SK-N-SH (cell line): ENCODE results near the gene HBZ.

Source experiments
- CTCF ChIP-seq: fragments of 200-600 bp; sonication (generic); IDR thresholded peaks from 2 replicates; pipeline ENCODE4 v1.6.1; 2017; ENCODE audit warnings: antibody characterized with exemption, mild to moderate bottlenecking, moderate library complexity
- EZH2phosphoT487 ChIP-seq: fragments of 200-600 bp; sonication (generic); IDR thresholded peaks from 2 replicates; pipeline ENCODE4 v1.6.1; 2017; ENCODE audit warnings: low read depth, mixed run types, mild to moderate bottlenecking, antibody characterized with exemption, moderate library complexity, borderline replicate concordance
- FOXJ3 ChIP-seq: sonication (generic); formaldehyde crosslinking; IDR thresholded peaks from 2 replicates; pipeline ENCODE4 v1.5.1; 2020; ENCODE audit warnings: mild to moderate bottlenecking, missing genetic modification reagents
- JUND ChIP-seq: IDR thresholded peaks from 2 replicates; pipeline ENCODE4 v1.4.0; 2012
- MAX ChIP-seq: IDR thresholded peaks from 2 replicates; pipeline ENCODE4 v1.4.0; 2012; ENCODE audit warnings: low read depth
- POLR2AphosphoS5 ChIP-seq: IDR thresholded peaks from 2 replicates; pipeline ENCODE4 v1.6.1; 2012; ENCODE audit warnings: low read depth, low read length
- RAD21 ChIP-seq: IDR thresholded peaks from 2 replicates; pipeline ENCODE4 v1.6.1; 2012; ENCODE audit warnings: mild to moderate bottlenecking, low read length
- REST ChIP-seq: IDR thresholded peaks from 2 replicates; pipeline ENCODE4 v1.6.1; 2012; ENCODE audit warnings: mild to moderate bottlenecking, low read depth, low read length, moderate library complexity
- SIN3A ChIP-seq: IDR thresholded peaks from 2 replicates; pipeline ENCODE4 v1.6.1; 2012; ENCODE audit warnings: low read depth, mild to moderate bottlenecking, low read length, moderate library complexity, borderline replicate concordance
- TAF1 ChIP-seq: IDR thresholded peaks from 2 replicates; pipeline ENCODE4 v1.6.1; 2012; ENCODE audit warnings: low read depth, mild to moderate bottlenecking, low read length, moderate library complexity, borderline replicate concordance
- TCF12 ChIP-seq: IDR thresholded peaks from 2 replicates; pipeline ENCODE4 v1.4.0; 2012
- YY1 ChIP-seq: IDR thresholded peaks from 2 replicates; pipeline ENCODE4 v1.4.0; 2012; ENCODE audit warnings: low read depth, mild to moderate bottlenecking
- ZBTB33 ChIP-seq: IDR thresholded peaks from 2 replicates; pipeline ENCODE4 v1.4.0; 2012; ENCODE audit warnings: low read depth, borderline replicate concordance

- no peak for TF ChIP-seq CTCF
- no peak for TF ChIP-seq POLR2AphosphoS5
- TF ChIP-seq REST: no peak
- TF ChIP-seq TAF1: no peak
- TF ChIP-seq RAD21: no peak
- TF ChIP-seq TCF12: no peak
- TF ChIP-seq ZBTB33: no peak
- no peak for TF ChIP-seq EZH2phosphoT487
- no peak for TF ChIP-seq FOXJ3 (CRISPR knock-in tag)
- TF ChIP-seq SIN3A: no peak
- no peak for TF ChIP-seq MAX
- no peak for TF ChIP-seq JUND
- no peak for TF ChIP-seq YY1
Observed at GRCh38 chr16:125011-125410, 27.4 kb upstream of the HBZ start.
